ENCODE data around the gene RAD17. TPM values are rescaled to one million over a fixed set of nuclear protein-coding genes. Genes with fewer than 3 reads are reported as not detected.
"Not testable (repeated sequence)": the region's sequence is repeated elsewhere in the genome, so short reads cannot be mapped to it uniquely, and the experiment has no call there.

RAD17 gene
- total RNA-seq, 1 donor from 2014 or later, result 35.3 TPM

GRCh38 chr5:69418554-69418953 lies 48.9 kb downstream of the RAD17 start:
- H3K4me3 Mint-ChIP-seq (ENCODE audit: low read depth), result no peak overlapping the region
- H3K9me3 Mint-ChIP-seq (ENCODE audit: low read depth), result peaks cover 15% of the 10 kb centered on the region
- peaks cover 41% of the 10 kb centered on the region for H3K36me3 Mint-ChIP-seq (ENCODE audit: insufficient read depth)
- no peaks in the 10 kb centered on the region for H3K27me3 Mint-ChIP-seq
- no peak for TF ChIP-seq CTCF (IDR thresholded peaks at IDR 0.05; ENCODE audit: unreplicated experiment)
- H3K27ac Mint-ChIP-seq, result no peak overlapping the region
- H3K4me1 Mint-ChIP-seq (ENCODE audit: low read depth), result peaks cover 24% of the 10 kb centered on the region
- DNase-seq (ENCODE audit: low spot score, unreplicated experiment), result no peak

GRCh38 chr5:69431424-69432303 lies 62.0 kb downstream of the RAD17 start:
- DNase-seq (ENCODE audit: low spot score, unreplicated experiment), result no peak
- Mint-ChIP-seq H3K36me3 (ENCODE audit: insufficient read depth) (peaks cover 19% of the 10 kb centered on the region), H3K27ac (no peak overlapping the region), H3K9me3 (ENCODE audit: low read depth) (no peaks in the 10 kb centered on the region), H3K27me3 (no peaks in the 10 kb centered on the region), H3K4me1 (ENCODE audit: low read depth) (no peaks in the 10 kb centered on the region), H3K4me3 (ENCODE audit: low read depth) (no peak overlapping the region)
- TF ChIP-seq CTCF (IDR thresholded peaks at IDR 0.05; ENCODE audit: unreplicated experiment), result no peak

GRCh38 chr5:69432412-69433206 lies 63.0 kb downstream of the RAD17 start:
- H3K4me3 Mint-ChIP-seq (ENCODE audit: low read depth), result no peak overlapping the region
- no peaks in the 10 kb centered on the region for H3K9me3 Mint-ChIP-seq (ENCODE audit: low read depth)
- H3K27me3 Mint-ChIP-seq, result no peaks in the 10 kb centered on the region
- TF ChIP-seq CTCF (IDR thresholded peaks at IDR 0.05; ENCODE audit: unreplicated experiment), result no peak
- peak overlapping the region; percentile 49 for H3K27ac Mint-ChIP-seq
- no peaks in the 10 kb centered on the region for H3K4me1 Mint-ChIP-seq (ENCODE audit: low read depth)
- DNase-seq (ENCODE audit: low spot score, unreplicated experiment), result no peak
- H3K36me3 Mint-ChIP-seq (ENCODE audit: insufficient read depth), result peaks cover 20% of the 10 kb centered on the region

- DNase-seq (ENCODE audit: low spot score, unreplicated experiment); H3K4me3 Mint-ChIP-seq (ENCODE audit: low read depth); H3K4me1 Mint-ChIP-seq (ENCODE audit: low read depth); H3K27me3 Mint-ChIP-seq; H3K9me3 Mint-ChIP-seq (ENCODE audit: low read depth); H3K27ac Mint-ChIP-seq: not testable (repeated sequence)
- peaks cover 23% of the 10 kb centered on the region for H3K36me3 Mint-ChIP-seq (ENCODE audit: insufficient read depth)
Observed at GRCh38 chr5:69435276-69435884, 65.8 kb downstream of the RAD17 start.

- Mint-ChIP-seq H3K9me3 (ENCODE audit: low read depth) (no peaks in the 10 kb centered on the region), H3K27ac (peak overlapping the region; percentile 84), H3K4me1 (ENCODE audit: low read depth) (peaks cover 3% of the 10 kb centered on the region), H3K27me3 (no peaks in the 10 kb centered on the region), H3K36me3 (ENCODE audit: insufficient read depth) (peaks cover 13% of the 10 kb centered on the region), H3K4me3 (ENCODE audit: low read depth) (no peak overlapping the region)
- no peak for TF ChIP-seq CTCF (IDR thresholded peaks at IDR 0.05; ENCODE audit: unreplicated experiment)
- DNase-seq (ENCODE audit: low spot score, unreplicated experiment), result no peak
Observed at GRCh38 chr5:69444127-69444754, 74.6 kb downstream of the RAD17 start.
